Activated T-helper 1 cell treated with anti-CD3 and anti-CD28 coated beads, Interleukin-2, amount 50 U/mL, for 16 hours (primary cell): ENCODE results near the gene PEX19.

Experiments
- DNase-seq, 2 donors: peaks; one replicate each; pipeline ENCODE4 v3.0.0-alpha.2; 2020; ENCODE audit warnings: low read depth in 1 of 2, low spot score in 1 of 2

Gene PEX19

GRCh38 chr1:160282807-160283206 is 2.1 kb downstream of the PEX19 start:
- no peak for DNase-seq

- DNase-seq: no peak
These were observed 6.9 kb downstream of the PEX19 start for GRCh38 chr1:160277987-160278386.

GRCh38 chr1:160277330-160277729 is 7.6 kb downstream of the PEX19 start:
- DNase-seq: no peak

- DNase-seq: no peak
These were observed 13.9 kb downstream of the PEX19 start for GRCh38 chr1:160271025-160271424.

- no peak for DNase-seq
These were observed 17.5 kb downstream of the PEX19 start for GRCh38 chr1:160267284-160267991.

GRCh38 chr1:160264795-160265307 is 20.1 kb downstream of the PEX19 start:
- DNase-seq: no peak

- peak; percentile 94 to 96 for DNase-seq
These were observed 22.8 kb downstream of the PEX19 start, which contains the start of gene DCAF8 for GRCh38 chr1:160261893-160262794. TSS of gene DCAF8 (minus strand) at chr1:160262549. CDS start at chr1:160244008, 18,541 bp downstream.

- peak; percentile 35 to 56 for DNase-seq
These were observed 23.4 kb downstream of the PEX19 start for GRCh38 chr1:160261556-160261892.

GRCh38 chr1:160260406-160261382 is 24.2 kb downstream of the PEX19 start:
- DNase-seq: no peak

GRCh38 chr1:160258177-160258798 is 26.6 kb downstream of the PEX19 start:
- DNase-seq: no peak

- no peak for DNase-seq
These were observed 27.4 kb downstream of the PEX19 start for GRCh38 chr1:160257411-160258015.

- DNase-seq: no peak
These were observed 28.4 kb downstream of the PEX19 start for GRCh38 chr1:160256396-160257046.

GRCh38 chr1:160255781-160256300 is 29.1 kb downstream of the PEX19 start:
- no peak for DNase-seq

GRCh38 chr1:160251687-160252526 is 33.0 kb downstream of the PEX19 start:
- no peak for DNase-seq

GRCh38 chr1:160251011-160251410 is 33.9 kb downstream of the PEX19 start:
- no peak for DNase-seq

GRCh38 chr1:160247053-160247452 is 37.9 kb downstream of the PEX19 start:
- no peak for DNase-seq

GRCh38 chr1:160245434-160245833 is 39.5 kb downstream of the PEX19 start:
- no peak for DNase-seq

GRCh38 chr1:160244209-160244608 is 40.7 kb downstream of the PEX19 start:
- no peak for DNase-seq
